ENCODE measurements around the gene MS4A14.

Gene MS4A14

DNA sequence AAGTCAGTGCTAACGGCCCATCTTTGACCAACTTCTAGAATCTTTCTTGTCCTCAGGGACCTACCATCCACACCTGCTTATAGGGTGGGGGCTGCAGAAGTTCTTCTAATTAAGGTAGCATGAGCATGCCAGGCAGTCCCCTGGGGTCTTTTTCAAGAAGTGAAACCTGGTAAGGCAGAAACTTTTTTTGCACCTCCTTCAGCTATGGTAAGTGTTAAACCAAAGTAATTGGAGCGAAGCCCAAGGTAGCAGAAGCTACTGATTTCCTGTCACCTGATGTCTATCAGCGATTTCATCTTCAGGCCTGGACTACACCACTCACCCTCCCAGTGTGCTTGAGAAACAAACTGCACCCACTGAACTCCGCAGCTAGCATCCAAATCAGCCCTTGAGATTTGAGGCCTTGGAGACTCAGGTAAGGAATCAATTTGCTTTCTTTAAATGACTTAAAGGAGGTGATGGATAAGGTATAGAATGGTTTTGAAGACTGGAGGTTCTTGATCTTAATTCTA, 59.3 kb downstream of the MS4A14 start, which contains the start of gene MS4A1:
MS4A1 (plus strand) TSS at position 317 of the 512 bp plus-strand sequence. CDS start 6,528 bp downstream, outside the sequence.
- TF ChIP-seq, protein P1, sequence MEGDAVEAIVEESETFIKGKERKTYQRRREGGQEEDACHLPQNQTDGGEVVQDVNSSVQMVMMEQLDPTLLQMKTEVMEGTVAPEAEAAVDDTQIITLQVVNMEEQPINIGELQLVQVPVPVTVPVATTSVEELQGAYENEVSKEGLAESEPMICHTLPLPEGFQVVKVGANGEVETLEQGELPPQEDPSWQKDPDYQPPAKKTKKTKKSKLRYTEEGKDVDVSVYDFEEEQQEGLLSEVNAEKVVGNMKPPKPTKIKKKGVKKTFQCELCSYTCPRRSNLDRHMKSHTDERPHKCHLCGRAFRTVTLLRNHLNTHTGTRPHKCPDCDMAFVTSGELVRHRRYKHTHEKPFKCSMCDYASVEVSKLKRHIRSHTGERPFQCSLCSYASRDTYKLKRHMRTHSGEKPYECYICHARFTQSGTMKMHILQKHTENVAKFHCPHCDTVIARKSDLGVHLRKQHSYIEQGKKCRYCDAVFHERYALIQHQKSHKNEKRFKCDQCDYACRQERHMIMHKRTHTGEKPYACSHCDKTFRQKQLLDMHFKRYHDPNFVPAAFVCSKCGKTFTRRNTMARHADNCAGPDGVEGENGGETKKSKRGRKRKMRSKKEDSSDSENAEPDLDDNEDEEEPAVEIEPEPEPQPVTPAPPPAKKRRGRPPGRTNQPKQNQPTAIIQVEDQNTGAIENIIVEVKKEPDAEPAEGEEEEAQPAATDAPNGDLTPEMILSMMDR (IDR thresholded peaks at IDR 0.05; ENCODE audit: low read depth, low read length): no peak
- H3K36me3 ChIP-seq: no peaks in the 10 kb centered on the region
- H3K4me1 ChIP-seq: no peaks in the 10 kb centered on the region
- no peaks in the 10 kb centered on the region for H3K27me3 ChIP-seq
- DNase-seq: no peak
- no peaks in the 10 kb centered on the region for H3K9me3 ChIP-seq
- no peak within 1 kb of the TSS for H3K4me3 ChIP-seq (ENCODE audit: low read depth, low read length)

DNA sequence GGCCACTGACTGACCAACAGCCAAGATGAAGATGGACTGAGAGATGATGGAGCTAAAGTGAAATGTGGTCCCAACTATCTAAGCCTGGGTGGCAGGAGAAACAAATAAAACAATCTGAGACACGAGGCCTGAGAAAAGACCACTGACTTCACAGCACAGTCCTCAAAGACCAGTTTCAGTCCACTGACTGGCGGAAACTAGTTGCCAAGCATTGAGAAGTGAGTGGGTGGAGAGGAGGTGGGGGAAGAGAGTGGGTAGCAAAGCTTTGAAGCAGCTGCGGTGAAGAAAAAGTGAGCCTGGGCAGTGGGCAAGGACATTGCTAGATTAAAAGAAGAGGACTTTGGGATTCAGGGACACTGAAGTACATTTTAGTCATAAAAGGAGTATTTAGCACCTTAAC, 61.3 kb downstream of the MS4A14 start:
- Histone ChIP-seq H3K36me3 (no peaks in the 10 kb centered on the region), H3K9me3 (no peaks in the 10 kb centered on the region), H3K4me3 (ENCODE audit: low read depth, low read length) (no peak overlapping the region), H3K27me3 (no peaks in the 10 kb centered on the region), H3K4me1 (no peaks in the 10 kb centered on the region)
- TF ChIP-seq, protein P1 (IDR thresholded peaks at IDR 0.05; ENCODE audit: low read depth, low read length): no peak
- DNase-seq: no peak

DNA sequence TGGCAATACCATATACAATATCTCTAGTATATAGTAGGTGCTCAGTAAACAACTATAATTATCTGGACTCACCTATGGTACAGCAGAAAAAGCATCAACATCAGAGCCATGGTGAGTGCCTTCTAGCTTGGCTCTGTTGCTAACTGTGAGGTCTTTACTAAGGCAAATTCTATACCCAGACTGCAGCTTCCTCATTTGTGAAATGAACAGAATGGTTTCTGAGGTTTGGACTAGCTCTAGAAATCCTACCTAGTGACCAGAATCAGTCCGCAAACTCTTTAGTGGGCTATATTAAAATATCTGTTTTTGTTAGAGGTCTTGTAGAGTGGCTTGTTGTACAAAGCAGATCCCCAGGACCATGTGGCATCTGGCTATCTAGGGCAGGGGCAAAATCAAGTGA, 63.1 kb downstream of the MS4A14 start:
- Histone ChIP-seq H3K36me3 (no peaks in the 10 kb centered on the region), H3K9me3 (no peaks in the 10 kb centered on the region), H3K4me3 (ENCODE audit: low read depth, low read length) (no peak overlapping the region), H3K4me1 (no peaks in the 10 kb centered on the region), H3K27me3 (no peaks in the 10 kb centered on the region)
- TF ChIP-seq, protein P1 (IDR thresholded peaks at IDR 0.05; ENCODE audit: low read depth, low read length): no peak
- no peak for DNase-seq
